Mesothelial cell of epicardium (in vitro differentiated cells): ENCODE data around the gene BIRC3. TPM values are rescaled to one million over a fixed set of nuclear protein-coding genes. Genes with fewer than 3 reads are reported as not detected.
"Not testable (repeated sequence)": the region's sequence is repeated elsewhere in the genome, so short reads cannot be mapped to it uniquely, and the experiment has no call there.

Source experiments
- DNase-seq, 2 experiments: peaks; one replicate each; pipeline ENCODE4 v3.0.0; 2021; ENCODE audit warnings: low spot score in 2 of 2; ENCODE audit not compliant: unreplicated experiment in 2 of 2
- H3K27ac Mint-ChIP-seq: 2 replicates; pipeline ENCODE4 v1.8.0; 2021; ENCODE audit warnings: mixed read lengths
- H3K27me3 Mint-ChIP-seq: 2 replicates; pipeline ENCODE4 v1.8.0; 2021; ENCODE audit warnings: low read depth, mixed read lengths
- H3K36me3 Mint-ChIP-seq: 2 replicates; pipeline ENCODE4 v1.8.0; 2021; ENCODE audit warnings: mixed read lengths
- H3K4me1 Mint-ChIP-seq: 2 replicates; pipeline ENCODE4 v1.8.0; 2021; ENCODE audit warnings: mixed read lengths
- H3K4me3 Mint-ChIP-seq: 2 replicates; pipeline ENCODE4 v1.8.0; 2021; ENCODE audit warnings: mild to moderate bottlenecking, moderate library complexity, mixed read lengths
- H3K9me3 Mint-ChIP-seq: 2 replicates; pipeline ENCODE4 v1.8.0; 2021; ENCODE audit warnings: mixed read lengths
- total RNA-seq: library from RNA; stranded (reverse); gene quantifications from 3 replicates; pipeline ENCODE4 v1.2.1, GENCODE V29; 2021
- TF ChIP-seq, protein P1 (sequence below): fragments of 200-600 bp; sonication (generic); IDR thresholded peaks from one replicate; pipeline ENCODE4 v1.5.0; 2021; ENCODE audit warnings: antibody characterized with exemption; ENCODE audit not compliant: unreplicated experiment

BIRC3 gene
- total RNA-seq, 1 donor from 2014 or later = 1.4 TPM

DNA sequence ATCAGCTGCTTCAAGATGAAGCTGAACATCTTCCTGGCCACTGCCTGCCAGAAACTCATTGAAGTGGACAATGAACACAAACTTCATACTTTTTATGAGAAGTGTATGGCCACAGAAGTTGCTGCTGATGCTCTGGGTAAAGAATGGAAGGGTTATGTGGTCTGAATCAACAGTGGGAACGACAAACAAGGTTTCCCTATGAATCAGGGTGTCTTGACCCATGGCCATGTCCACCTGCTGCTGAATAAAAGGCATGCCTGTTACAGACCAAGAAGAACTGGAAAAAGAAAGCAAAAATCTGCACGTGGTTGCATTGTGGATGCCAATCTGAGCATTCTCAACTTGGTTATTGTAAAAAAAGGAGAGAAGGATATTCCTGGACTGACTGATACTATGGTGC, 22.2 kb upstream of the BIRC3 start:
- Mint-ChIP-seq H3K36me3 (no peaks in the 10 kb centered on the region), H3K27me3 (no peaks in the 10 kb centered on the region), H3K4me1 (peaks cover 8% of the 10 kb centered on the region), H3K27ac (no peak overlapping the region), H3K4me3 (no peak overlapping the region), H3K9me3 (peaks cover 3% of the 10 kb centered on the region)
- DNase-seq = no peak
- TF ChIP-seq, protein P1, sequence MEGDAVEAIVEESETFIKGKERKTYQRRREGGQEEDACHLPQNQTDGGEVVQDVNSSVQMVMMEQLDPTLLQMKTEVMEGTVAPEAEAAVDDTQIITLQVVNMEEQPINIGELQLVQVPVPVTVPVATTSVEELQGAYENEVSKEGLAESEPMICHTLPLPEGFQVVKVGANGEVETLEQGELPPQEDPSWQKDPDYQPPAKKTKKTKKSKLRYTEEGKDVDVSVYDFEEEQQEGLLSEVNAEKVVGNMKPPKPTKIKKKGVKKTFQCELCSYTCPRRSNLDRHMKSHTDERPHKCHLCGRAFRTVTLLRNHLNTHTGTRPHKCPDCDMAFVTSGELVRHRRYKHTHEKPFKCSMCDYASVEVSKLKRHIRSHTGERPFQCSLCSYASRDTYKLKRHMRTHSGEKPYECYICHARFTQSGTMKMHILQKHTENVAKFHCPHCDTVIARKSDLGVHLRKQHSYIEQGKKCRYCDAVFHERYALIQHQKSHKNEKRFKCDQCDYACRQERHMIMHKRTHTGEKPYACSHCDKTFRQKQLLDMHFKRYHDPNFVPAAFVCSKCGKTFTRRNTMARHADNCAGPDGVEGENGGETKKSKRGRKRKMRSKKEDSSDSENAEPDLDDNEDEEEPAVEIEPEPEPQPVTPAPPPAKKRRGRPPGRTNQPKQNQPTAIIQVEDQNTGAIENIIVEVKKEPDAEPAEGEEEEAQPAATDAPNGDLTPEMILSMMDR = no peak

GRCh38 chr11:102296757-102297156, 20.5 kb upstream of the BIRC3 start:
- H3K9me3 Mint-ChIP-seq, H3K4me1 Mint-ChIP-seq, H3K27me3 Mint-ChIP-seq, H3K27ac Mint-ChIP-seq, H3K36me3 Mint-ChIP-seq, DNase-seq, H3K4me3 Mint-ChIP-seq: not testable (repeated sequence)

DNA sequence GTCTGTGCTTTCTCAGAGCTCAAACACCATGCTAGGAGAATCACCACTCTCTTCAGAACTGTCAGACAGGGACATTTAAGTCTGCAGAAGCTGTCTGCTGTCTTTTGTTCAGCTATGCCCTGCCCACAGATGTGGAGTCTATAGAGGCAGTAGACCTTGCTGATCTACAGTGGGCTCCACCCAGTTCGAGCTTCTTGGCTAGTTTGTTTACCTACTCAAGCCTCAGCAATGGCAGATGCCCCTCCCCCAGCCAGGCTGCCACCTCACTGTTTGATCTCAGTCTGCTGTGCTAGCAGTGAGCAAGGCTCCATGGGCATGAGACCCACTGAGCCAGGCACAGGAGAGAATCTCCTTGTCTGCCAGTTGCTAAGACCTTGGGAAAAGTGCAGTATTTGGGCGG, 16.4 kb upstream of the BIRC3 start:
- DNase-seq, H3K27ac Mint-ChIP-seq, H3K27me3 Mint-ChIP-seq, H3K4me3 Mint-ChIP-seq, H3K36me3 Mint-ChIP-seq, H3K4me1 Mint-ChIP-seq: not testable (repeated sequence)
- peaks cover 18% of the 10 kb centered on the region for H3K9me3 Mint-ChIP-seq

DNA sequence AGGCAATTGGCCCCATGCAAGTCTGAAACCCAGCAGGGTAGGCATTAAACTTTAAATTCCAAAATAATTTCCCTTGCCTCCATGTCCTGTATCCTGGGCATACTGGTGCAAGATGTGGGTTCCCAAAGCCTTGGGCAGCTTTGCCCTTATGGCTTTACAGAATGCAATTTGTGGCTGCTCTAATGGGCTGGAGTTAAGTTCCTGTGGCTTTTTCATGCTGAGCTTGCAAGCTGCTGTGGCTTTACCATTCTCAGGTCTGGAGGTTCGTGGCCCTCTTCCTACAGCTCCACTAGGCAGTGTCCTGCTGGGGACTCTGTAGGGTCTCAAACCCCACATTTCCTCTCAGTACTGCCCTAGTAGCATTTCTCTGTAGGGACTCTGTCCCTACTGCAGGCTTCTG, 15.0 kb upstream of the BIRC3 start:
- Mint-ChIP-seq H3K9me3 (peaks cover 18% of the 10 kb centered on the region), H3K27me3 (no peaks in the 10 kb centered on the region), H3K36me3 (peaks cover 3% of the 10 kb centered on the region), H3K4me3 (no peak overlapping the region), H3K4me1 (peaks cover 15% of the 10 kb centered on the region), H3K27ac (no peak overlapping the region)
- TF ChIP-seq, protein P1 = no peak
- no peak for DNase-seq

- TF ChIP-seq, protein P1 = no peak
- peaks cover 17% of the 10 kb centered on the region for H3K9me3 Mint-ChIP-seq
- no peak for DNase-seq
- peaks cover 17% of the 10 kb centered on the region for H3K4me1 Mint-ChIP-seq
- peaks cover 3% of the 10 kb centered on the region for H3K36me3 Mint-ChIP-seq
- no peak overlapping the region for H3K27ac Mint-ChIP-seq
- H3K4me3 Mint-ChIP-seq = no peak overlapping the region
- no peaks in the 10 kb centered on the region for H3K27me3 Mint-ChIP-seq
Measured at GRCh38 chr11:102304686-102305085, 12.6 kb upstream of the BIRC3 start.

DNA sequence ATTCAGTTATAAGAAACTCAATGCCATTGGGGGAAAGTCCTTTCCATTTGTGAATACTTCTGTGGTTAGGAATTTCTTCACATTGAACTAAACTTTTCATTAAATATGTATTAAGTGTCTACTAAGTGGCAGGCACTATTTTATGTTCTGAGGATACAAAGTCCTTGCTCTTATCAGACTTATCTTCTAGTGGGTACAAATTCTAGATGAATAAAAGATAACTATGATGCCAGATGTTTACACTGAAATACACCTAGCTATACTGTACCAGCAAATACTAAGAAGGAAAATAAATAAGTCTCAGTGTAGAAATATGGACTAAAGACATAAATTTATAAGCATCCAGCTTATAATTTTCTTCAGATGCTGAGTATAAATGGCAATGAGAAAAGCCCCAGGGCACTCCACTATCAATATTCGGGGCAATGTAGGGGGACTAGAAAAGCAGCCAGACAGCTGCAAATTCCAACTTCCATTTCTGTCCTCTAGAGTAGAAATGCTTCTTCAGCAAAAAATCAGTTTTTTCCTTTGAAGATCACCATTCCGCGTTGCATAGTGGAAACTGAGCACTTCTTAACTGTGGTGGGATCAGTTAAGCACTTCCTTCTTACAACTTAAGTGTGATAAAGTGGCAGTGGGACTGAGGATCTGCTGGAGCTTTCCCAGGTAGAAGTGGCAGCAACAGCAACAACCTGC, 11.8 kb upstream of the BIRC3 start:
- TF ChIP-seq, protein P1 = no peak
- DNase-seq = no peak
- H3K27ac Mint-ChIP-seq = no peak overlapping the region
- H3K4me1 Mint-ChIP-seq = peaks cover 17% of the 10 kb centered on the region
- peaks cover 3% of the 10 kb centered on the region for H3K36me3 Mint-ChIP-seq
- H3K4me3 Mint-ChIP-seq = no peak overlapping the region
- H3K27me3 Mint-ChIP-seq = no peaks in the 10 kb centered on the region
- H3K9me3 Mint-ChIP-seq = peaks cover 19% of the 10 kb centered on the region
